H1 (cell line): ENCODE results near the gene ROR1. TPM values are rescaled to one million over a fixed set of nuclear protein-coding genes. Genes with fewer than 3 reads are reported as not detected.

ENCODE experiments used
- CTCF ChIA-PET: fragments of 300-600 bp; sonication (Branson Sonifier 250); formaldehyde crosslinking; loops from one replicate; lab custom pipeline; 2021; ENCODE audit not compliant: partially characterized antibody; lab: Charles Lee
- POLR2A ChIA-PET: fragments of 300-600 bp; sonication (Branson Sonifier 250); formaldehyde crosslinking; loops from one replicate; lab custom pipeline; 2021; ENCODE audit warnings: inconsistent platforms; ENCODE audit not compliant: partially characterized antibody; lab: Charles Lee
- DNase-seq, 2 experiments: peaks; one replicate each; pipeline versions ENCODE4 v3.0.0 to v3.0.0-alpha.2; 2010 to 2022; ENCODE audit warnings: low spot score in 2 of 2, low read depth in 1 of 2, mixed read lengths in 1 of 2
- FAIRE-seq: peaks from 2 replicates; lab custom pipeline; 2011; peaks lifted over from hg19 to GRCh38; lab: Jason Lieb, UNC
- H2AFZ ChIP-seq: 2 replicates; pipeline ENCODE4 v1.8.1; 2012; ENCODE audit warnings: low read length, inconsistent platforms
- H2AK5ac ChIP-seq: 2 replicates; pipeline ENCODE4 v1.6.1; 2013; ENCODE audit warnings: low read depth, low read length
- H2BK120ac ChIP-seq: replicated peaks from 2 replicates; pipeline ENCODE3; 2013; ENCODE audit warnings: low read depth, low read length, inconsistent platforms
- H2BK12ac ChIP-seq: 2 replicates; pipeline ENCODE4 v1.6.1; 2013; ENCODE audit warnings: low read depth, low read length
- H2BK15ac ChIP-seq: 2 replicates; pipeline ENCODE4 v1.6.1; 2013; ENCODE audit warnings: low read length
- H2BK20ac ChIP-seq: 2 replicates; pipeline ENCODE4 v1.6.1; 2013; ENCODE audit warnings: low read length
- H2BK5ac ChIP-seq: 2 replicates; pipeline ENCODE4 v1.6.1; 2013; ENCODE audit warnings: low read depth, low read length
- H3K14ac ChIP-seq: 2 replicates; pipeline ENCODE4 v1.6.1; 2013; ENCODE audit warnings: inconsistent platforms; ENCODE audit not compliant: insufficient read length
- H3K18ac ChIP-seq: 2 replicates; pipeline ENCODE4 v1.6.1; 2013; ENCODE audit warnings: low read length; ENCODE audit errors: extremely low read depth
- H3K23ac ChIP-seq: 2 replicates; pipeline ENCODE4 v1.6.1; 2013; ENCODE audit warnings: inconsistent platforms; ENCODE audit not compliant: insufficient read length
- H3K23me2 ChIP-seq: 2 replicates; pipeline ENCODE4 v1.6.1; 2013; ENCODE audit warnings: low read depth, low read length
- H3K27ac ChIP-seq: 2 replicates; pipeline ENCODE4 v1.6.1; 2011; ENCODE audit warnings: low read depth, low read length, inconsistent platforms
- H3K27me3 ChIP-seq, 4 experiments: replicated peaks in 1 of 4; 1 replicate in 1 of 4; 2 replicates in 3 of 4; pipeline versions ENCODE4 v1.6.1 to v1.8.1; 2011 to 2013; ENCODE audit warnings: low read length in 3 of 4, mild to moderate bottlenecking in 3 of 4, inconsistent platforms in 2 of 4, mixed read lengths in 2 of 4, moderate library complexity in 1 of 4; ENCODE audit not compliant: control insufficient read depth in 3 of 4, insufficient read depth in 3 of 4; ENCODE audit errors: extremely low read depth in 1 of 4
- H3K36me3 ChIP-seq, 4 experiments: 2 replicates each; pipeline versions ENCODE4 v1.6.1 to v1.8.1; 2011 to 2013; ENCODE audit warnings: mild to moderate bottlenecking in 4 of 4, low read length in 3 of 4, moderate library complexity in 2 of 4, control low read depth in 1 of 4, inconsistent platforms in 1 of 4; ENCODE audit not compliant: insufficient read depth in 4 of 4, control insufficient read depth in 2 of 4
- H3K4ac ChIP-seq: replicated peaks from 2 replicates; pipeline ENCODE3; 2013; ENCODE audit warnings: low read length, low read depth, mixed read lengths, inconsistent platforms; ENCODE audit not compliant: insufficient read length
- H3K4me1 ChIP-seq, 4 experiments: replicated peaks in 1 of 4; 1 replicate in 1 of 4; 2 replicates in 3 of 4; pipeline versions ENCODE4 v1.6.1 to v1.8.1; 2011 to 2013; ENCODE audit warnings: low read length in 3 of 4, inconsistent platforms in 2 of 4, mixed read lengths in 1 of 4; ENCODE audit not compliant: insufficient read depth in 4 of 4, control insufficient read depth in 3 of 4
- H3K4me2 ChIP-seq, 2 experiments: 2 replicates each; pipeline versions ENCODE4 v1.6.1 to v1.8.1; 2011 to 2013; ENCODE audit warnings: low read depth in 2 of 2, low read length in 2 of 2, control low read depth in 1 of 2, inconsistent platforms in 1 of 2, mild to moderate bottlenecking in 1 of 2; ENCODE audit not compliant: insufficient read depth in 1 of 2
- H3K4me3 ChIP-seq, 4 experiments: fragments of 200-600, 300-600 bp in 1 of 4; sonication (generic), shearing (Covaris generic), sonication (Bioruptor Twin) in 1 of 4; 2 replicates each; pipeline versions ENCODE4 v1.5.1 to v1.8.1; 2011 to 2016; ENCODE audit warnings: low read length in 4 of 4, low read depth in 3 of 4, control low read depth in 2 of 4, inconsistent platforms in 2 of 4, mild to moderate bottlenecking in 2 of 4, mixed read lengths in 1 of 4, moderate library complexity in 1 of 4; ENCODE audit not compliant: insufficient read depth in 2 of 4; ENCODE audit errors: extremely low read depth in 1 of 4
- H3K56ac ChIP-seq: replicated peaks from 2 replicates; pipeline ENCODE3; 2013; ENCODE audit warnings: low read depth, mild to moderate bottlenecking, mixed read lengths, low read length, inconsistent platforms; ENCODE audit not compliant: insufficient read length
- H3K79me1 ChIP-seq: 2 replicates; pipeline ENCODE4 v1.6.1; 2013; ENCODE audit warnings: low read depth, low read length, control low read depth
- H3K79me2 ChIP-seq, 2 experiments: 2 replicates each; pipeline versions ENCODE4 v1.6.1 to v1.8.1; 2012 to 2013; ENCODE audit warnings: low read length in 2 of 2, mild to moderate bottlenecking in 2 of 2, inconsistent platforms in 1 of 2; ENCODE audit not compliant: insufficient read depth in 2 of 2, control insufficient read depth in 1 of 2
- H3K9ac ChIP-seq, 4 experiments: replicated peaks in 1 of 4; 1 replicate in 1 of 4; 2 replicates in 3 of 4; pipeline versions ENCODE4 v1.6.1 to v1.8.1; 2011 to 2013; ENCODE audit warnings: low read depth in 3 of 4, low read length in 3 of 4, control low read depth in 2 of 4, mild to moderate bottlenecking in 2 of 4, moderate library complexity in 2 of 4, inconsistent platforms in 1 of 4; ENCODE audit errors: extremely low read depth in 1 of 4
- H3K9me3 ChIP-seq, 2 experiments: 2 replicates each; pipeline versions ENCODE4 v1.6.1 to v1.8.1; 2012 to 2013; ENCODE audit warnings: mild to moderate bottlenecking in 2 of 2, moderate library complexity in 2 of 2, control low read depth in 1 of 2, inconsistent platforms in 1 of 2, low read depth in 1 of 2, low read length in 1 of 2, mixed read lengths in 1 of 2; ENCODE audit not compliant: insufficient read depth in 2 of 2
- H4K20me1 ChIP-seq, 2 experiments: replicated peaks in 1 of 2; 2 replicates each; pipeline versions ENCODE3 to v1.8.1; 2011 to 2013; ENCODE audit warnings: inconsistent platforms in 2 of 2, low read length in 2 of 2, mild to moderate bottlenecking in 1 of 2; ENCODE audit not compliant: insufficient read depth in 2 of 2, control insufficient read depth in 1 of 2
- H4K5ac ChIP-seq: 2 replicates; pipeline ENCODE4 v1.6.1; 2013; ENCODE audit warnings: low read length, low read depth, mixed read lengths, inconsistent platforms; ENCODE audit not compliant: insufficient read length
- H4K8ac ChIP-seq: 2 replicates; pipeline ENCODE4 v1.8.0; 2013; ENCODE audit warnings: mild to moderate bottlenecking, moderate library complexity, low read length, inconsistent platforms; ENCODE audit not compliant: insufficient read depth; ENCODE audit errors: extremely low read depth
- H4K91ac ChIP-seq: replicated peaks from 2 replicates; pipeline ENCODE3; 2013; ENCODE audit warnings: low read length, mixed read lengths, inconsistent platforms; ENCODE audit not compliant: insufficient read length
- CHD2 ChIP-seq: IDR thresholded peaks from 2 replicates; pipeline ENCODE4 v1.6.1; 2012; ENCODE audit warnings: low read length, improper control_type of control experiment
- KDM5A ChIP-seq: fragments of 200-600 bp; IDR thresholded peaks from 2 replicates; pipeline ENCODE4 v1.7.1; 2012; ENCODE audit warnings: mild to moderate bottlenecking, low read length, inconsistent platforms, mixed read lengths
- NANOG ChIP-seq: IDR thresholded peaks from 2 replicates; pipeline ENCODE4 v1.6.1; 2011; ENCODE audit warnings: low read length, low read depth, mild to moderate bottlenecking, inconsistent platforms; ENCODE audit not compliant: insufficient read depth, poor library complexity, severe bottlenecking
- POLR2AphosphoS5 ChIP-seq: IDR thresholded peaks from 2 replicates; pipeline ENCODE4 v1.6.1; 2011; ENCODE audit warnings: low read depth, low read length
- POU5F1 ChIP-seq: IDR thresholded peaks from 2 replicates; pipeline ENCODE4 v1.6.1; 2011; ENCODE audit warnings: low read depth, mild to moderate bottlenecking, low read length, moderate library complexity
- RAD21 ChIP-seq, 2 experiments: IDR thresholded peaks in 1 of 2; conservative IDR thresholded peaks in 1 of 2; 2 replicates each; pipeline ENCODE4 v1.6.1; 2011; ENCODE audit warnings: low read depth in 2 of 2, low read length in 2 of 2, improper control_type of control experiment in 1 of 2, inconsistent platforms in 1 of 2, mild to moderate bottlenecking in 1 of 2, moderate library complexity in 1 of 2
- TAF1 ChIP-seq: IDR thresholded peaks from 2 replicates; pipeline ENCODE4 v1.6.1; 2011; ENCODE audit warnings: mild to moderate bottlenecking, low read depth, low read length
- WGBS, 2 experiments: shearing (Covaris generic) in 1 of 2; methylation state at CpG; one replicate each; pipeline versions ENCODE4 v1.1.6 to v1.1.7; 2013 to 2015; ENCODE audit warnings: low lambda C conversion rate in 2 of 2, mixed read lengths in 2 of 2, inconsistent platforms in 1 of 2, low coverage in 1 of 2, missing lambda C conversion rate in 1 of 2; ENCODE audit not compliant: insufficient replicate concordance in 2 of 2, insufficient coverage in 1 of 2, insufficient read length in 1 of 2; ENCODE audit errors: extremely low coverage in 1 of 2, missing lambda C conversion rate in 1 of 2; 5-methylcytosine and 5-hydroxymethylcytosine counted together
- polyA plus RNA-seq, 7 experiments: library from polyadenylated mRNA; depleted of rRNA in 3 of 7; stranded (reverse) in 5 of 7; unstranded in 2 of 7; fragments of >200 nt in 5 of 7; fragments of 200-250 nt in 2 of 7; gene quantifications; 1 replicate in 5 of 7; 2 replicates in 1 of 7; 4 replicates in 1 of 7; pipeline versions ENCODE4 v1.2.1 to v1.2.3, GENCODE V29; 2011 to 2013; ENCODE audit warnings: missing spikeins in 2 of 7, mixed read lengths in 2 of 7
- total RNA-seq: library from RNA; stranded (reverse); fragmentation: NEBNext Ultra II Directional; extraction: Animal tissue kit (Norgen Biotek cat#: 25700); gene quantifications from 2 replicates; pipeline ENCODE4 v1.2.1, GENCODE V29; 2021
- TF ChIP-seq, protein P1 (sequence below), 3 experiments: IDR thresholded peaks; 1 replicate in 2 of 3; 2 replicates in 1 of 3; pipeline versions ENCODE4 v1.5.1 to v1.6.1; 2011; ENCODE audit warnings: low read length in 3 of 3, mild to moderate bottlenecking in 3 of 3, inconsistent platforms in 2 of 3, low read depth in 1 of 3, moderate library complexity in 1 of 3; ENCODE audit not compliant: insufficient read depth in 1 of 3; ENCODE audit errors: control extremely low read depth in 1 of 3

ROR1 gene
- total and polyA plus RNA-seq, 2 of the 8 experiments (the other 6 are each of a cell fraction or from before 2014, with no cell fraction given), result 33.6 to 73.6 TPM

DNA sequence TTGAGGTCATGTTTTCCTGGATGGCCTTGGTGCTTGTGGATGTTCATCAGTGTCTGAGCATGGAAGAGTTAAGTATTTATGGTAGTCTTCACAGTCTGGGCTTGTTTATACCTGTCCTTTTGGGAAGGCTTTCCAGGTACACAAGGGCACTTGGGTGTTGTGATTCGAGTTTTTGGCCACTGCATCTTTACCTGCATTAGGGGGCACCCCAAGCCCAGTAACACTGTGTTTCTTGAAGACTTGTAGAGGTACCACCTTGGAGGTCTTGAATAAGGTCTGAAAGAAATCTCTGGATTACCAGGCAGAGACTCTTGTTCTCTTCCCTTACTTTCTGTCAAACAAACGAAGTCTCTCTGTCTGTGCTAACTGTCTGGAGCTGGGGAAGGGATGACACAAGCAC lies 34.4 kb upstream of the ROR1 start:
- no peak overlapping the region for H3K4ac ChIP-seq
- no peak overlapping the region for H2BK5ac ChIP-seq
- no peaks in the 10 kb centered on the region for H3K79me1 ChIP-seq
- H3K36me3 ChIP-seq, result no peaks in the 10 kb centered on the region
- H2AFZ ChIP-seq, result no peak overlapping the region
- TF ChIP-seq, protein P1, sequence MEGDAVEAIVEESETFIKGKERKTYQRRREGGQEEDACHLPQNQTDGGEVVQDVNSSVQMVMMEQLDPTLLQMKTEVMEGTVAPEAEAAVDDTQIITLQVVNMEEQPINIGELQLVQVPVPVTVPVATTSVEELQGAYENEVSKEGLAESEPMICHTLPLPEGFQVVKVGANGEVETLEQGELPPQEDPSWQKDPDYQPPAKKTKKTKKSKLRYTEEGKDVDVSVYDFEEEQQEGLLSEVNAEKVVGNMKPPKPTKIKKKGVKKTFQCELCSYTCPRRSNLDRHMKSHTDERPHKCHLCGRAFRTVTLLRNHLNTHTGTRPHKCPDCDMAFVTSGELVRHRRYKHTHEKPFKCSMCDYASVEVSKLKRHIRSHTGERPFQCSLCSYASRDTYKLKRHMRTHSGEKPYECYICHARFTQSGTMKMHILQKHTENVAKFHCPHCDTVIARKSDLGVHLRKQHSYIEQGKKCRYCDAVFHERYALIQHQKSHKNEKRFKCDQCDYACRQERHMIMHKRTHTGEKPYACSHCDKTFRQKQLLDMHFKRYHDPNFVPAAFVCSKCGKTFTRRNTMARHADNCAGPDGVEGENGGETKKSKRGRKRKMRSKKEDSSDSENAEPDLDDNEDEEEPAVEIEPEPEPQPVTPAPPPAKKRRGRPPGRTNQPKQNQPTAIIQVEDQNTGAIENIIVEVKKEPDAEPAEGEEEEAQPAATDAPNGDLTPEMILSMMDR (IDR thresholded peaks at IDR 0.05; ENCODE audit: control extremely low read depth in 1 of 3, insufficient read depth in 1 of 3, low read depth in 1 of 3, low read length in 3 of 3), result peak; percentile 16 to 61 (median 59)
- TF ChIP-seq CHD2 (no peak), NANOG (no peak), POU5F1 (no peak), RAD21 (IDR thresholded peaks at IDR 0.05 in 1 of 2, conservative IDR thresholded peaks at IDR 0.05 in 1 of 2; ENCODE audit: low read depth in 2 of 2, low read length in 2 of 2) (peak; percentile 84 to 86), POLR2AphosphoS5 (no peak), KDM5A (no peak), TAF1 (no peak)
- no peak overlapping the region for H3K4me2 ChIP-seq
- no peaks in the 10 kb centered on the region for H3K4me1 ChIP-seq
- H2BK20ac ChIP-seq, result no peak overlapping the region; the same call in 1 of the 2 replicates
- H4K5ac ChIP-seq, result peak overlapping the region; percentile 36
- DNase-seq (no peak), FAIRE-seq (peak; percentile 60)
- no peak overlapping the region for H3K4me3 ChIP-seq
- H4K91ac ChIP-seq, result peak overlapping the region; percentile 51
- no peaks in the 10 kb centered on the region for H3K23me2 ChIP-seq
- POLR2A ChIA-PET, result no interaction called here
- H4K20me1 ChIP-seq, result no peaks in the 10 kb centered on the region
- H2BK120ac ChIP-seq, result peak overlapping the region; percentile 47
- no peaks in the 10 kb centered on the region for H3K9me3 ChIP-seq
- peak overlapping the region; percentile 68 for H3K18ac ChIP-seq
- no peak overlapping the region for H3K56ac ChIP-seq
- H3K27ac ChIP-seq, result no peak overlapping the region
- H3K27me3 ChIP-seq, result no peaks in the 10 kb centered on the region
- H2BK15ac ChIP-seq, result 0 out of 2 replicates have a peak overlapping the region, but pooled peaks have one; percentile 83
- H4K8ac ChIP-seq, result no peak overlapping the region
- no peak overlapping the region for H3K23ac ChIP-seq
- H3K79me2 ChIP-seq, result no peaks in the 10 kb centered on the region
- H3K14ac ChIP-seq, result no peak overlapping the region
- H2BK12ac ChIP-seq, result peak overlapping the region; percentile 56; the same call in 1 of the 2 replicates
- H3K9ac ChIP-seq, result no peak overlapping the region
- WGBS, 2 experiments, result 82% methylated on average over 2 of the region's 2 CpGs; no CpG with 5 or more reads in 1 of the 2 experiments
- CTCF ChIA-PET, result interaction anchor here (0.5 to 1.6 kb wide), 7 partner anchors 20 to 378 kb away, joined by 3 to 5 read pairs (median 3); no protein-coding TSS in a partner anchor
- no peak overlapping the region for H2AK5ac ChIP-seq
